GM19193 (cell line): ENCODE measurements around the gene MLF2.

Source experiments
- POLR2A ChIP-seq: IDR thresholded peaks from 4 replicates; pipeline ENCODE4 v1.6.1; 2011; ENCODE audit not compliant: insufficient read depth, insufficient read length; ENCODE audit errors: extremely low read depth

The MLF2 gene

GRCh38 chr12:6752921-6753771 lies at the start of gene MLF2:
TSS of gene MLF2 (minus strand) at chr12:6753141. CDS start at chr12:6752334, 807 bp downstream.
- peak; percentile 94 for TF ChIP-seq POLR2A

GRCh38 chr12:6799147-6799546 lies 46.2 kb upstream of the MLF2 start:
- TF ChIP-seq POLR2A, result no peak

GRCh38 chr12:6796576-6796975 lies 43.6 kb upstream of the MLF2 start:
- TF ChIP-seq POLR2A, result no peak

GRCh38 chr12:6795088-6795487 lies 42.1 kb upstream of the MLF2 start:
- no peak for TF ChIP-seq POLR2A

- no peak for TF ChIP-seq POLR2A
Measured at GRCh38 chr12:6792522-6793201, 39.7 kb upstream of the MLF2 start.

- TF ChIP-seq POLR2A, result no peak
Measured at GRCh38 chr12:6791931-6792520, 39.1 kb upstream of the MLF2 start.

- TF ChIP-seq POLR2A, result no peak
Measured at GRCh38 chr12:6790496-6791150, 37.7 kb upstream of the MLF2 start.

- TF ChIP-seq POLR2A, result no peak
Measured at GRCh38 chr12:6788972-6789924, 36.3 kb upstream of the MLF2 start, which contains the start of gene CD4. TSS of gene CD4 (plus strand) at chr12:6789528. CDS start at chr12:6800139, 10,611 bp downstream.

GRCh38 chr12:6787309-6787708 lies 34.4 kb upstream of the MLF2 start:
- TF ChIP-seq POLR2A, result no peak

- TF ChIP-seq POLR2A, result no peak
Measured at GRCh38 chr12:6786416-6787094, 33.6 kb upstream of the MLF2 start.

- no peak for TF ChIP-seq POLR2A
Measured at GRCh38 chr12:6784761-6785160, 31.8 kb upstream of the MLF2 start.

- TF ChIP-seq POLR2A, result no peak
Measured at GRCh38 chr12:6784296-6784695, 31.4 kb upstream of the MLF2 start.

- no peak for TF ChIP-seq POLR2A
Measured at GRCh38 chr12:6783828-6784227, 30.9 kb upstream of the MLF2 start.
